Activated naive CD8-positive, alpha-beta T cell (primary cell): ENCODE measurements around the gene DOCK3.

Experiments used
- H3K27ac Mint-ChIP-seq: one replicate; pipeline ENCODE4 v1.8.0; 2021; ENCODE audit warnings: mixed read lengths
- H3K27me3 Mint-ChIP-seq: one replicate; pipeline ENCODE4 v1.8.0; 2021; ENCODE audit warnings: mixed read lengths
- H3K36me3 Mint-ChIP-seq: one replicate; pipeline ENCODE4 v1.8.0; 2021; ENCODE audit warnings: mixed read lengths
- H3K4me1 Mint-ChIP-seq: one replicate; pipeline ENCODE4 v1.8.0; 2021; ENCODE audit warnings: low read depth, mixed read lengths
- H3K4me3 Mint-ChIP-seq: one replicate; pipeline ENCODE4 v1.8.0; 2021; ENCODE audit warnings: mild to moderate bottlenecking, mixed read lengths
- H3K9me3 Mint-ChIP-seq: one replicate; pipeline ENCODE4 v1.8.0; 2021; ENCODE audit warnings: low read depth, mixed read lengths

The DOCK3 gene

GRCh38 chr3:51338632-51339031 is 663.9 kb downstream of the DOCK3 start:
- Mint-ChIP-seq H3K36me3 (peaks cover 7% of the 10 kb centered on the region), H3K27me3 (no peaks in the 10 kb centered on the region), H3K4me1 (no peaks in the 10 kb centered on the region), H3K27ac (no peak overlapping the region), H3K9me3 (no peaks in the 10 kb centered on the region), H3K4me3 (no peak overlapping the region)

DNA sequence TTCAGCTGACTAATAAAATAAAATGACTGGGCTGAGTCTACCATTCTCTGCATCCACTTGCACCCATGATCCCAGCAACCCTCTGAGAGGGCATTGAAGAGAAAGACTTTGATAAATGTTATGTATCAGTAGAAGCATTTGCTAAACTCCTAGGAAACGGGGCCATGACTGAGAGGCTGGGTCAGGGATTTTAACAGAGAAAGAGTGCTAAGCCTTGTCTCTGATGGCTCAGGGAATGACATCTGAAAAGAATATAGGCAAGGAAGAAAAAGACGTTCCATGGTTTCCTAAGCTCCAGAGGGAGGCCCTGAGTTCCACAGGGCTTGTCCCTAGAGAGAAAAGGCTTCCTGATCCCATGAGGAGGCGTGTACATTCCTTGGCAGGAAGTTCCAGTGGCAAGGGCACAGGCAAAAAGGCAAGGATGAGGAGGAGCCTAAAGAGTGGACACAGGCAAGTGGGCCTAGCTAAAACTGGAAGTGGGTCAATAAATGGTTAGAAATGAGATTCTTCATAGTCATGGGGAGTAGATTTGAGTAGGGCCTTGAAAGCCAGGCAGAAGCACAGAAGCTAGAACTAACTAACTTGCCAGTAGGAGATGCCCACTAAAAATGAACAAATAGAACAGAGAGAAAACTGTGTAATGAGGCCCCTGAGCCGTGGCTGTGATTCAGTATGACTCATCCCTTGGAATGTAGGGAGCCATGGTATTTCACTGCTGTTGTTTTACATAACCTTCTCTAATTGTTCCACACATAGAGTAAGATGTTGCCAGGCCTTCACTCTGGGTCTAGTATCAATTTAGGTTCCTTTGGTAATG is 665.5 kb downstream of the DOCK3 start:
- Mint-ChIP-seq H3K4me3 (no peak overlapping the region), H3K36me3 (peaks cover 10% of the 10 kb centered on the region), H3K4me1 (no peaks in the 10 kb centered on the region), H3K9me3 (no peaks in the 10 kb centered on the region), H3K27me3 (no peaks in the 10 kb centered on the region), H3K27ac (no peak overlapping the region)

DNA sequence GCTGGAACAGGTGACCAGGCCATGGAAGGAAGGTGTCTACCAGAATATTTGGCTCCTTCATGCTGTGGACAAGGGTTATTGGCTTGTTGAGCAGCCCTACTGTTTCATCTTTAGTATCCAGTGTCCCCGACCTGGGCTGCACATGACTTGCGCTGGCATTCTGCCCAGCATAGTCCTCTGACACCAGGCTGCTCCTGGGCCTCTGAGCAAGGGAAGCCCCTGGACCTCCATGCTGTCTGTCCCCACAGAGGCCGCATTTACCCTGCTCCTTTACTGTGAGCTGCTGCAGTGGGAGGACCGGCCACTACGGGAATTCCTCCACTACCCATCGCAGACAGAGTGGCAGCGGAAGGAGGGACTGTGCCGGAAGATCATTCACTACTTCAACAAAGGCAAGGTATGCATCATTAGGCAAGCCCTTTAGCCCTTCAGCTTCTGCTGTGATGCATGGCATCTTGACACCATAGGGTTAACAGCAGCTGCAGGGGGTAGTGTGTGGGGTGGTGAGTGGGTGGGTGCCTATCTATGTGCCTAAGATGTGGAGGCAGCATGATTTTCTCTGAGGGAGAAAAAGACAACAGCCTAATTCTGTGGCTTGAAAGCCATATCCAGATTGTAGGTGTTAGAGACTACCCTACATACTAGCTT is 666.4 kb downstream of the DOCK3 start:
- Mint-ChIP-seq H3K27me3 (no peaks in the 10 kb centered on the region), H3K27ac (no peak overlapping the region), H3K4me3 (no peak overlapping the region), H3K4me1 (no peaks in the 10 kb centered on the region), H3K9me3 (no peaks in the 10 kb centered on the region), H3K36me3 (peaks cover 10% of the 10 kb centered on the region)

- H3K27me3 Mint-ChIP-seq: no peaks in the 10 kb centered on the region
- H3K4me3 Mint-ChIP-seq: no peak overlapping the region
- H3K27ac Mint-ChIP-seq: no peak overlapping the region
Observed at GRCh38 chr3:51343918-51344687, 669.4 kb downstream of the DOCK3 start.

GRCh38 chr3:51350751-51351150 is 676.0 kb downstream of the DOCK3 start:
- Mint-ChIP-seq H3K27me3 (no peaks in the 10 kb centered on the region), H3K36me3 (peaks cover 5% of the 10 kb centered on the region), H3K4me1 (peaks cover 2% of the 10 kb centered on the region), H3K4me3 (no peak overlapping the region), H3K9me3 (no peaks in the 10 kb centered on the region), H3K27ac (no peak overlapping the region)

More at GRCh38 chr3:51343918-51344687, 669.4 kb downstream of the DOCK3 start:
- no peaks in the 10 kb centered on the region for H3K9me3 Mint-ChIP-seq
- no peaks in the 10 kb centered on the region for H3K4me1 Mint-ChIP-seq
- H3K36me3 Mint-ChIP-seq: peaks cover 7% of the 10 kb centered on the region

GRCh38 chr3:51353131-51353530 is 678.4 kb downstream of the DOCK3 start:
- Mint-ChIP-seq H3K27me3 (no peaks in the 10 kb centered on the region), H3K4me1 (peaks cover 2% of the 10 kb centered on the region), H3K9me3 (no peaks in the 10 kb centered on the region), H3K4me3 (no peak overlapping the region), H3K36me3 (peaks cover 7% of the 10 kb centered on the region), H3K27ac (no peak overlapping the region)

DNA sequence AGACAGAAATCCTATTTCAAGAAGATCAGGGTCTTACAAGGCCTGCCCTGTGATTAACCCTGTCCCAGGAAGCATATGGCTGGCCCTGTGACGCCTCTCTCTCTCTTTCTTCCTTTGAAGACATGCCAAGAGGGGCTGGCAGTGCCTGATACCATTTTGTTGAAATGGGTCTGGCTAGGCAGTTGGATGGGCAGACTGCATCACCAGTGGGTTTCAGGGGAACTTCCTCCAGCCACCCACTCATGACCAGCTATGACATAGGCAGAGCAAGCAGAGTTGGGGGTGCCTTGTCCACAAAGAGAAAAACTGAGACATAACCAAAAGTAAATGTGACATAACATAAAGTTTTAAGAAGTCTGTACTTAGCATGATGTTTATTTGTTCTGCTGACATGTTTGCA is 679.0 kb downstream of the DOCK3 start:
- H3K9me3 Mint-ChIP-seq: no peaks in the 10 kb centered on the region
- H3K27ac Mint-ChIP-seq: no peak overlapping the region
- peaks cover 7% of the 10 kb centered on the region for H3K36me3 Mint-ChIP-seq
- H3K4me1 Mint-ChIP-seq: peaks cover 2% of the 10 kb centered on the region
- H3K27me3 Mint-ChIP-seq: no peaks in the 10 kb centered on the region
- H3K4me3 Mint-ChIP-seq: no peak overlapping the region

DNA sequence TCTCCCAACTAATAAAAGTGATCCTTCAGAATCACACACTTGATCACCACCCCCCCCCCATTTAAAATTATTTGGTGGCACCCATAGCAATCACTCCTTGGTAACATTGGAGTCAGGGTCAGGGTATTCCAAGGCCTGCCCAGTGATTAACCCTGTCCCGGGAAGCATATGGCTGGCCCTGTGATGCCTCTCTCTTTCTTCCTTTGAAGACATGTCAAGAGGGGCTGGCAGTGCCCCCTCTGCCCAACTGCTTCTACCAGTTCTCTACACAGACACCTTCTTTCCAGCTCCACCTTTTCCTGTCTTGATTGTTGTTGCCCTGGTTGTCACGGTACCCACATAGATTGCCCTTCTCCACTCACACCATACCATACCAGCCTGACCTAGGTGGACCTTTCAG is 679.4 kb downstream of the DOCK3 start:
- no peak overlapping the region for H3K27ac Mint-ChIP-seq
- no peaks in the 10 kb centered on the region for H3K27me3 Mint-ChIP-seq
- no peaks in the 10 kb centered on the region for H3K9me3 Mint-ChIP-seq
- H3K4me1 Mint-ChIP-seq: peaks cover 2% of the 10 kb centered on the region
- no peak overlapping the region for H3K4me3 Mint-ChIP-seq
- H3K36me3 Mint-ChIP-seq: peaks cover 7% of the 10 kb centered on the region

DNA sequence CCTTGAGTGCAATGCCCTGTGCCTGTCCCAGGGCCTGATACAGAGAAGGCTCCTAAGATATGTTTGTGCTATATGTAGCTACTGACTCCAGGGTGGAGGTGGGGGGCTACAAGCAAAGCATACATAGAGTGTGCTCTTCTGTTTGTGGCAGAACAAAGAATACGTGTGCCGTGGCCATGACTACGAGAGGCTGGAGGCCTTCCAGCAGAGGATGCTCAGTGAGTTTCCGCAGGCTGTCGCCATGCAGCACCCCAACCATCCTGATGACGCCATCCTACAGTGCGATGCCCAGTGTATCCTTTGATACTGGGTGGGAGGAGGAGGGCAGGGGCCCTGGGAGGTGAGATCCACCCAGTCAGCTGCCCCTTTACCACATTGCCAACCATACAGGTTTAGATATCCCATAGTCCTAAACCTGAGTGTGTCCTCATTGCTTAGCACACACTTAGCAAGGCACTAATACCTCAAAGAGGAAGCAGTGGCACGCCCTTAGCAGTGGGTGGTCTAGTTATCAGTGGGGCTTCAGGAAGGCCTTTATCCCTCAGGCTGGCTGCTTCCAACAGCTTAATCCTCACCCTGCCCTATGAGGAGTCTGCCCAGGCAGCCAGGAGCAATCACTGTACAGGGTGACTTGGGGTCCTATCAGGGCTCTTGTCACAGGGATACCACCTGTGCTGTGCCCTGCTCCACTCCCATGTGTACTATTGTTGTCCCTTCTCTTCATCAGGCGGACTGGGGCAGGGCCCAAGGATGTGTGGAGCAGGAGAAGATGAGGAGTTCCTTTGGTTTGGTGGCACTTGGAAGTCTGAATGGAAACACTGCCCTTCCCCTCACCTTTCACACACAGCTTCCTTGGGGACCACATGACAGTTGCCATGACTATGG is 680.2 kb downstream of the DOCK3 start:
- no peaks in the 10 kb centered on the region for H3K27me3 Mint-ChIP-seq
- peaks cover 7% of the 10 kb centered on the region for H3K36me3 Mint-ChIP-seq
- no peak overlapping the region for H3K27ac Mint-ChIP-seq
- H3K4me1 Mint-ChIP-seq: peaks cover 2% of the 10 kb centered on the region
- H3K9me3 Mint-ChIP-seq: no peaks in the 10 kb centered on the region
- H3K4me3 Mint-ChIP-seq: no peak overlapping the region

GRCh38 chr3:51355891-51356578 is 681.3 kb downstream of the DOCK3 start:
- no peaks in the 10 kb centered on the region for H3K9me3 Mint-ChIP-seq
- no peak overlapping the region for H3K27ac Mint-ChIP-seq
- no peak overlapping the region for H3K4me3 Mint-ChIP-seq
- peaks cover 2% of the 10 kb centered on the region for H3K4me1 Mint-ChIP-seq
- H3K36me3 Mint-ChIP-seq: peaks cover 7% of the 10 kb centered on the region
- H3K27me3 Mint-ChIP-seq: no peaks in the 10 kb centered on the region

DNA sequence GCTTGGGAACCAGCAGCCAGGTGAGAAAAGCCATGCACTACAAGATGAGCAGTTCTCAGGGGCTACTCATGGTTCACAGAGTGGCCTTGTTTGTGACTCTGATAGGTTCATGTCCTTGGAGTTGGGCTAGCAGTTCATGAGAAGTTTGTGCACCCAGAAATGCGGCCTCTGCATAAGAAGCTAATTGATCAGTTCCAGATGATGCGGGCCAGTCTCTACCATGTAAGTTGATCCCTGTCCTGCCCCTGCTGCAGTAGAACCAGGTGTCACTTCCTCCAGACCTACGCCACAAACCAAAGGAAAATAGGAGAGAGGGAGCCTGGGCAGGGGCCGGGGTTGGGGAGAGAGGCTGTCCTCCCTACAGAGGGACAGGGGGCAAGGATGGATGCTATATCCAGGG is 683.1 kb downstream of the DOCK3 start:
- peaks cover 2% of the 10 kb centered on the region for H3K4me1 Mint-ChIP-seq
- peaks cover 8% of the 10 kb centered on the region for H3K36me3 Mint-ChIP-seq
- no peaks in the 10 kb centered on the region for H3K27me3 Mint-ChIP-seq
- H3K9me3 Mint-ChIP-seq: no peaks in the 10 kb centered on the region
- H3K27ac Mint-ChIP-seq: no peak overlapping the region
- H3K4me3 Mint-ChIP-seq: no peak overlapping the region

DNA sequence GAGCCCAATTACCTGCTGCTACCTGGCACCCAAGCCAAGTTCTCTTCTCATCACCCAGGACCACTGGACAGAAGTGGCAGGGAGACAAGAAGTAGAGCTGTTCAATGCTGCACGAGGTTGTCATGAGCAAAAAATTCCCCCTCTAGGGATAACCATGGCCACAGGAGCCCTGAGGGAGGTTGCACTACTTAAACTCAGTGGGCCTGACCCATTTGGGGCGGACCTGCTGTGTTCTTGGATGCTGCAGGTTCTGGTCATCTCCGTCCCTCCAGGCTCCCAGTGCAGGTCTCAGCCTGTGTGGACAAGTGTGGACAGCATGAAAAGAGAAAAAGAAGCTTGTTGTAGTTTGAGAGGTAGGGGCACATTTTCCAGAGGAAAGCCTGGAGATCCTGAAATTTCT is 684.3 kb downstream of the DOCK3 start:
- H3K27ac Mint-ChIP-seq: no peak overlapping the region
- H3K36me3 Mint-ChIP-seq: peaks cover 12% of the 10 kb centered on the region
- H3K27me3 Mint-ChIP-seq: no peaks in the 10 kb centered on the region
- no peaks in the 10 kb centered on the region for H3K9me3 Mint-ChIP-seq
- H3K4me1 Mint-ChIP-seq: peaks cover 2% of the 10 kb centered on the region
- H3K4me3 Mint-ChIP-seq: no peak overlapping the region

DNA sequence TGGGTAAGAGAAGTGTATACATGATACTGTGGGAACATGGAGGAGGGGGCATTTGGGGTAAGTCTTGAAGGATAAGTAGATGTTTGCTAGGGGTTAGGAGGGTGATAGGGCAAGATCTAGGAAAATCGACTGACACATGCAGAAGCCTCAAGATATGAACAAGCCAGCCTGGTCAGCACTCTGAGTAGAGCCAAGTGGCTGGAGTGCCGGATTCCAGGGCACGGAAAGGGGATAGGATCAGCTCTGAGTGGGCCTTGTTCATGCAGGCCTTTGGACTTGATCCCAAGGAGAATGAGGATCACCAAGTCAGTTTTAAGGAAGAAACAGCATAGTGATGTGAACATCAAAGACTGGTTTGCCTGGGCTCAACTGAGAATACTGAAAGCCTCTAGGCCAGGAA is 686.1 kb downstream of the DOCK3 start:
- Mint-ChIP-seq H3K36me3 (peaks cover 10% of the 10 kb centered on the region), H3K9me3 (no peaks in the 10 kb centered on the region), H3K4me1 (no peaks in the 10 kb centered on the region), H3K4me3 (no peak overlapping the region), H3K27ac (no peak overlapping the region), H3K27me3 (no peaks in the 10 kb centered on the region)

DNA sequence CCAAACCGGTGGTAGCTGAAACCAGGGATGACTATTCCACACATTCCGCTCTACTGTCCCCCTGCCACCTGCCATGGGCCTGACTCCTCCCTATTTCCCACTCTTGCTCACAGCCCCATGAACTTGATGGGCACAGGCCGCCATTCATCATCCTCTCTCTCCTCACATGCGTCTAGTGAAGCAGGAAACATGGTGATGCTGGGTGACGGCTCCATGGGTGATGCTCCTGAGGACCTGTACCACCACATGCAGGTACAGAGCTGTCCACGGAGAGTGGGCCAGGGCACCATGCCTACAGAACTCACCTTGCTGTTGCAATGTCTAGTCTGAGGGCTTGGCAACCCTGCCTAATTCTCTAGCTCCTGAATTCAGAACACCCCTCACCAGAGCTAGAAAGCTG is 687.0 kb downstream of the DOCK3 start:
- Mint-ChIP-seq H3K9me3 (no peaks in the 10 kb centered on the region), H3K27ac (no peak overlapping the region), H3K36me3 (peaks cover 8% of the 10 kb centered on the region), H3K4me1 (no peaks in the 10 kb centered on the region), H3K4me3 (no peak overlapping the region), H3K27me3 (no peaks in the 10 kb centered on the region)
